ENCODE measurements around the gene HTT.

DNA sequence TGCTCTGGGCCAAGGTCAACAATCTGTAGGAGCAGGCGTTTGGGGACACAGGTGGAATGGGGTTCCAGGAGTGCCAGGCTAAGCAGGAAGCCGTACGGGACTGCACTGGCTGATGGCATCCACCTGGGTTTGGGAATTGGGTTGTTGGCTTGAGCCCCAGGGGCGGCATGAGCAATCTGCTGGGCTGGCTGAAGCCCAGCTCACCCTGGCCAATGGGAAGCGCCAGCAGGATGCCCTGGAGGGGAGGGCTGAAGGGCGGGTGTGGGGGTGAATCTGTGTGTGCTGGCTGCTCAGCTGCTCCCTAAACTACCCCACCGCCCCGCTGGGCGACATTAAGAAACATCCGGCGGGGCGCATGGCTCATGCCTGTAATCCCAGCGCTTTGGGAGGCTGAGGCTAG lies 209.4 kb downstream of the HTT start:
- TF ChIP-seq JUND (IDR thresholded peaks at IDR 0.05): no peak
- TF ChIP-seq, protein P1, sequence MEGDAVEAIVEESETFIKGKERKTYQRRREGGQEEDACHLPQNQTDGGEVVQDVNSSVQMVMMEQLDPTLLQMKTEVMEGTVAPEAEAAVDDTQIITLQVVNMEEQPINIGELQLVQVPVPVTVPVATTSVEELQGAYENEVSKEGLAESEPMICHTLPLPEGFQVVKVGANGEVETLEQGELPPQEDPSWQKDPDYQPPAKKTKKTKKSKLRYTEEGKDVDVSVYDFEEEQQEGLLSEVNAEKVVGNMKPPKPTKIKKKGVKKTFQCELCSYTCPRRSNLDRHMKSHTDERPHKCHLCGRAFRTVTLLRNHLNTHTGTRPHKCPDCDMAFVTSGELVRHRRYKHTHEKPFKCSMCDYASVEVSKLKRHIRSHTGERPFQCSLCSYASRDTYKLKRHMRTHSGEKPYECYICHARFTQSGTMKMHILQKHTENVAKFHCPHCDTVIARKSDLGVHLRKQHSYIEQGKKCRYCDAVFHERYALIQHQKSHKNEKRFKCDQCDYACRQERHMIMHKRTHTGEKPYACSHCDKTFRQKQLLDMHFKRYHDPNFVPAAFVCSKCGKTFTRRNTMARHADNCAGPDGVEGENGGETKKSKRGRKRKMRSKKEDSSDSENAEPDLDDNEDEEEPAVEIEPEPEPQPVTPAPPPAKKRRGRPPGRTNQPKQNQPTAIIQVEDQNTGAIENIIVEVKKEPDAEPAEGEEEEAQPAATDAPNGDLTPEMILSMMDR (IDR thresholded peaks at IDR 0.05; ENCODE audit: low read depth, low read length, missing input control): no peak
- no peak for TF ChIP-seq YY1 (IDR thresholded peaks at IDR 0.05)
- TF ChIP-seq RXRA (IDR thresholded peaks at IDR 0.05): no peak
- no peak for TF ChIP-seq EGR1 (IDR thresholded peaks at IDR 0.05; ENCODE audit: low read depth in 2 of 2)
- TF ChIP-seq, protein P2, sequence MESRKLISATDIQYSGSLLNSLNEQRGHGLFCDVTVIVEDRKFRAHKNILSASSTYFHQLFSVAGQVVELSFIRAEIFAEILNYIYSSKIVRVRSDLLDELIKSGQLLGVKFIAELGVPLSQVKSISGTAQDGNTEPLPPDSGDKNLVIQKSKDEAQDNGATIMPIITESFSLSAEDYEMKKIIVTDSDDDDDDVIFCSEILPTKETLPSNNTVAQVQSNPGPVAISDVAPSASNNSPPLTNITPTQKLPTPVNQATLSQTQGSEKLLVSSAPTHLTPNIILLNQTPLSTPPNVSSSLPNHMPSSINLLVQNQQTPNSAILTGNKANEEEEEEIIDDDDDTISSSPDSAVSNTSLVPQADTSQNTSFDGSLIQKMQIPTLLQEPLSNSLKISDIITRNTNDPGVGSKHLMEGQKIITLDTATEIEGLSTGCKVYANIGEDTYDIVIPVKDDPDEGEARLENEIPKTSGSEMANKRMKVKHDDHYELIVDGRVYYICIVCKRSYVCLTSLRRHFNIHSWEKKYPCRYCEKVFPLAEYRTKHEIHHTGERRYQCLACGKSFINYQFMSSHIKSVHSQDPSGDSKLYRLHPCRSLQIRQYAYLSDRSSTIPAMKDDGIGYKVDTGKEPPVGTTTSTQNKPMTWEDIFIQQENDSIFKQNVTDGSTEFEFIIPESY (IDR thresholded peaks at IDR 0.05): no peak
- TF ChIP-seq, protein P3, sequence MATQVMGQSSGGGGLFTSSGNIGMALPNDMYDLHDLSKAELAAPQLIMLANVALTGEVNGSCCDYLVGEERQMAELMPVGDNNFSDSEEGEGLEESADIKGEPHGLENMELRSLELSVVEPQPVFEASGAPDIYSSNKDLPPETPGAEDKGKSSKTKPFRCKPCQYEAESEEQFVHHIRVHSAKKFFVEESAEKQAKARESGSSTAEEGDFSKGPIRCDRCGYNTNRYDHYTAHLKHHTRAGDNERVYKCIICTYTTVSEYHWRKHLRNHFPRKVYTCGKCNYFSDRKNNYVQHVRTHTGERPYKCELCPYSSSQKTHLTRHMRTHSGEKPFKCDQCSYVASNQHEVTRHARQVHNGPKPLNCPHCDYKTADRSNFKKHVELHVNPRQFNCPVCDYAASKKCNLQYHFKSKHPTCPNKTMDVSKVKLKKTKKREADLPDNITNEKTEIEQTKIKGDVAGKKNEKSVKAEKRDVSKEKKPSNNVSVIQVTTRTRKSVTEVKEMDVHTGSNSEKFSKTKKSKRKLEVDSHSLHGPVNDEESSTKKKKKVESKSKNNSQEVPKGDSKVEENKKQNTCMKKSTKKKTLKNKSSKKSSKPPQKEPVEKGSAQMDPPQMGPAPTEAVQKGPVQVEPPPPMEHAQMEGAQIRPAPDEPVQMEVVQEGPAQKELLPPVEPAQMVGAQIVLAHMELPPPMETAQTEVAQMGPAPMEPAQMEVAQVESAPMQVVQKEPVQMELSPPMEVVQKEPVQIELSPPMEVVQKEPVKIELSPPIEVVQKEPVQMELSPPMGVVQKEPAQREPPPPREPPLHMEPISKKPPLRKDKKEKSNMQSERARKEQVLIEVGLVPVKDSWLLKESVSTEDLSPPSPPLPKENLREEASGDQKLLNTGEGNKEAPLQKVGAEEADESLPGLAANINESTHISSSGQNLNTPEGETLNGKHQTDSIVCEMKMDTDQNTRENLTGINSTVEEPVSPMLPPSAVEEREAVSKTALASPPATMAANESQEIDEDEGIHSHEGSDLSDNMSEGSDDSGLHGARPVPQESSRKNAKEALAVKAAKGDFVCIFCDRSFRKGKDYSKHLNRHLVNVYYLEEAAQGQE (IDR thresholded peaks at IDR 0.05): no peak
- TF ChIP-seq TAF1 (conservative IDR thresholded peaks at IDR 0.05): no peak
- TF ChIP-seq, protein P4, sequence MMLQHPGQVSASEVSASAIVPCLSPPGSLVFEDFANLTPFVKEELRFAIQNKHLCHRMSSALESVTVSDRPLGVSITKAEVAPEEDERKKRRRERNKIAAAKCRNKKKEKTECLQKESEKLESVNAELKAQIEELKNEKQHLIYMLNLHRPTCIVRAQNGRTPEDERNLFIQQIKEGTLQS (IDR thresholded peaks at IDR 0.05): no peak
- TF ChIP-seq, protein P5, sequence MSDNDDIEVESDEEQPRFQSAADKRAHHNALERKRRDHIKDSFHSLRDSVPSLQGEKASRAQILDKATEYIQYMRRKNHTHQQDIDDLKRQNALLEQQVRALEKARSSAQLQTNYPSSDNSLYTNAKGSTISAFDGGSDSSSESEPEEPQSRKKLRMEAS (IDR thresholded peaks at IDR 0.05): no peak
- no peak for TF ChIP-seq SP1 (IDR thresholded peaks at IDR 0.05)
- no peak for TF ChIP-seq RAD21 (IDR thresholded peaks at IDR 0.05)
- no peak for TF ChIP-seq NR2F2 (IDR thresholded peaks at IDR 0.05)
- no peak for TF ChIP-seq HNF4G (IDR thresholded peaks at IDR 0.05)
